ENCODE data around the gene TUBA3D. TPM values are rescaled to one million over a fixed set of nuclear protein-coding genes. Genes with fewer than 3 reads are reported as not detected.

TUBA3D gene
- total and polyA plus RNA-seq, 2 donors from 2014 or later (not counting 2 experiments from before 2014, with no cell fraction given), result not detected

Other genes starting within 250 kb of the TUBA3D start
- 0.07 TPM in 2 replicates for gene RAB6D, start 112.0 kb upstream of the TUBA3D start, total RNA-seq
- gene RAB6D, start 112.0 kb upstream of the TUBA3D start, polyA plus RNA-seq, result 0.03 TPM in 1 of 2 replicates, not detected in the other
- gene MZT2A, start 16.3 kb downstream of the TUBA3D start, total RNA-seq, result 206 and 383 TPM in 2 replicates
- 197 and 467 TPM in 2 replicates for gene MZT2A, start 16.3 kb downstream of the TUBA3D start, polyA plus RNA-seq
- 11.7 and 13.3 TPM in 2 replicates for gene CCDC74A, start 51.8 kb downstream of the TUBA3D start, total RNA-seq
- 11.6 and 14.1 TPM in 2 replicates for gene CCDC74A, start 51.8 kb downstream of the TUBA3D start, polyA plus RNA-seq

Data from foreskin keratinocyte (primary cell).